ENCODE results near the gene FAF1. TPM values are rescaled to one million over a fixed set of nuclear protein-coding genes. Genes with fewer than 3 reads are reported as not detected.

The FAF1 gene
- total RNA-seq, 4 donors from 2014 or later: 33.8 to 55.8 (median 45.6) TPM

DNA sequence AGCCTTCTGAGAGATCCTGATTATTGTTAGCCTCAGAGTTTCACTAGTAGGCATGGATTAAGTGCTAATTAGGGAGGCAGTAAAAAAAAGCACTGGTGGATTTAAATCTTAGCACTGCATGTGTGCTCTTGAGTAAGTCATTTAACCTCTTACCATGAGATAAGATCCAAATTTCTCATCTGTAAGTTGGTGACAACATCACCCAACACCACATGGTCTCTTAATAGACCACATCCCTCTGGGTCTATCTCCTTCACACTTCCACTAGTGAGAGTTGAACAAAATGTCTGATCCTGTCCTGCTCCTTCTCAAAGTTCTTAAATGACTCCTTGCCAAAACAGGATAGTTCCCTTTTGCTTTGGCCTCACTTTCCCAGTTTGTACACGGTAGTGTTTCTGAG is 507.4 kb downstream of the FAF1 start:
- WGBS, 2 donors: 93 to 95% methylated on average over 1 of the region's 1 CpG
- TF ChIP-seq CTCF (IDR thresholded peaks at IDR 0.05): no peak
- TF ChIP-seq POLR2A (IDR thresholded peaks at IDR 0.05): no peak
- intact Hi-C loops (cut with DNase I; ENCODE audit: low total_unique reads): no loop called here
- no peak overlapping the region for H3K4me3 ChIP-seq (ENCODE audit: low read depth, poor library complexity, severe bottlenecking)
- DNase-seq (ENCODE audit: low spot score in 2 of 2): no peak

GRCh38 chr1:50450861-50451653 is 509.0 kb downstream of the FAF1 start:
- no peak overlapping the region for H3K4me3 ChIP-seq (ENCODE audit: low read depth, poor library complexity, severe bottlenecking)
- no peak for TF ChIP-seq CTCF (IDR thresholded peaks at IDR 0.05)
- no peak for TF ChIP-seq POLR2A (IDR thresholded peaks at IDR 0.05)
- intact Hi-C loops (cut with DNase I; ENCODE audit: low total_unique reads): no loop called here
- WGBS, 2 donors: 84 to 87% methylated on average over 4 of the region's 4 CpGs
- no peak for DNase-seq (ENCODE audit: low spot score in 2 of 2)

DNA sequence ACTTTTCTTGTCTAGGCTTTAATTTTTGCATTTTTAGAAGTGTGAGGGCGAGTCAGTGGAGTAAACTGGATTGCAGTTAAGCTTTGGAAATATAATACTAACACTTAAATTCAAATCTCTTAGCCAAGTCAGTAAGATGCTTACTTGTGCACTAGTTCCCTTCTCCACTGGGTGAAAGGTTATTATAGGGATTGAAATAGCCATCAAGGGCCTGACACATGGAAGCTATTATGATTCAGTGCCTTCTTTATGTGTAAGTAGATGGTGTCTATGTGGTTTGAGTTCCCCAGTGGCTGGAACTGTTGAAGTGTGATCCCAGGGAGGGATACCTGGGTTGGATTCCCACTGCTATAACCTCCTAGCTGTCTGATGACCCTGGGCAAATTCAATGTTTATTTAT is 512.1 kb downstream of the FAF1 start:
- WGBS, 2 donors: 94% methylated on average over 1 of the region's 1 CpG
- intact Hi-C loops (cut with DNase I; ENCODE audit: low total_unique reads): no loop called here
- DNase-seq (ENCODE audit: low spot score in 2 of 2): no peak

GRCh38 chr1:50441183-50441582 is 518.9 kb downstream of the FAF1 start:
- intact Hi-C loops (cut with DNase I; ENCODE audit: low total_unique reads): no loop called here
- WGBS, 2 donors: 84 to 86% methylated on average over 6 of the region's 6 CpGs
- TF ChIP-seq CTCF (IDR thresholded peaks at IDR 0.05): no peak

More for the DNA sequence above, 512.1 kb downstream of the FAF1 start:
- TF ChIP-seq CTCF (IDR thresholded peaks at IDR 0.05) (no peak), POLR2A (IDR thresholded peaks at IDR 0.05) (no peak)
- H3K4me3 ChIP-seq (ENCODE audit: low read depth, poor library complexity, severe bottlenecking): no peak overlapping the region

DNA sequence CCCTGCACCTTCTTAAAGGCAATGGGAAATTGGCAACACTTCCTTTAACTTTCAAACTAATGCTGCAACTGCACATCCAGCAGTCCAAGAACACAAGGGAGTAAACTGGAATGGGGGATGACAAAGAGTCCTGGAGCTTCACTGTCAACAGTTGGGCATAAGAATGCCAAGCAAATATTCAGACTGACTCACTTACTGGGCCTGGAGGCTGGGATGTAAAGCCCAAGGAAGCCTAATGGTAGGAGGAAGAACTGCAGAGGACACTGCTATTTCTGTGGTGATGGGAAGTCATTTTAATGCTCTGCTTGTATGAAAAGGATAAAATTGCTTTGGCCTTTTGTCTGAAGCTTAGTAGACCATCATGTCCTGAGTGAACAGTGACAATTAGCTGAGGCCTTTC is 521.1 kb downstream of the FAF1 start:
- no peak for DNase-seq (ENCODE audit: low spot score in 2 of 2)
- H3K4me3 ChIP-seq (ENCODE audit: low read depth, poor library complexity, severe bottlenecking): no peak overlapping the region
- intact Hi-C loops (cut with DNase I; ENCODE audit: low total_unique reads): no loop called here
- TF ChIP-seq CTCF (IDR thresholded peaks at IDR 0.05): no peak
- TF ChIP-seq POLR2A (IDR thresholded peaks at IDR 0.05): no peak

More at GRCh38 chr1:50441183-50441582, 518.9 kb downstream of the FAF1 start:
- no peak overlapping the region for H3K4me3 ChIP-seq (ENCODE audit: low read depth, poor library complexity, severe bottlenecking)
- DNase-seq (ENCODE audit: low spot score in 2 of 2): no peak

DNA sequence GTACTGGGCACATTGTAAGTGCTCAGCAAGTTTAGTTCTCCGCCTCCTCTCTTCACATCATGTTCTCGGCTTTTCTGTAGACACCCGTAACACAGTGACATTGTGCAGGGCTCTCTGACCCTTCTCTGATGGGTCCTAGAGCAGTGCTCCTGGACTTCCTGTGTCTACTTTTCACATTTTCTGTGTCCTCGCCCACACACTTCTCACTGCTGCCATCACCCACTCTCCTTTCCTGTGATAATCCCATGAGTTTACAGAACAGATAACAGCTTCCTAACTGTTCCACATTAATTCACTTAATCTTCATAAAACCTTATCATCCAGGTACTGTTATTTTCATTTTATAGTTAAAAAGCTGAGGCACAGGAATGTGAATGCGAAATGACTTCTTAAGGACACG is 523.6 kb downstream of the FAF1 start:
- H3K4me3 ChIP-seq (ENCODE audit: low read depth, poor library complexity, severe bottlenecking): no peak overlapping the region
- TF ChIP-seq POLR2A (IDR thresholded peaks at IDR 0.05) (no peak), CTCF (IDR thresholded peaks at IDR 0.05) (no peak)
- 87 to 93% methylated on average over 6 of the region's 6 CpGs for WGBS, 2 donors
- intact Hi-C loops (cut with DNase I; ENCODE audit: low total_unique reads): no loop called here
- no peak for DNase-seq (ENCODE audit: low spot score in 2 of 2)

All from lower leg skin (tissue), 4 donors.